PC-9 (cell line): ENCODE measurements around the gene SPHK1. TPM values are rescaled to one million over a fixed set of nuclear protein-coding genes. Genes with fewer than 3 reads are reported as not detected.

Source experiments
- BruUV-seq: library from RNA; stranded (reverse); fragments of 400-500 nt; replicated peaks from 2 replicates; lab custom pipeline; 2021; lab: Mats Ljungman, UMichigan
- CTCF ChIA-PET: fragments of 300-600 bp; sonication (Branson Sonifier 250); formaldehyde crosslinking; loops from one replicate; lab custom pipeline; 2022; ENCODE audit warnings: antibody characterized with exemption; lab: Charles Lee
- POLR2A ChIA-PET: fragments of 300-600 bp; sonication (Branson Sonifier 250); formaldehyde crosslinking; loops from one replicate; lab custom pipeline; 2022; ENCODE audit warnings: antibody characterized with exemption; ENCODE audit not compliant: unreplicated experiment; lab: Charles Lee
- DNase-seq, 2 experiments: peaks; one replicate each; pipeline versions ENCODE4 v3.0.0 to v3.0.0-alpha.2; 2015 to 2022; ENCODE audit warnings: mixed read lengths in 1 of 2
- H2AFZ ChIP-seq: fragments of 200-600 bp; sonication (generic); 2 replicates; pipeline ENCODE4 v1.8.1; 2017; ENCODE audit warnings: antibody characterized with exemption
- H3F3A ChIP-seq: fragments of 200-600 bp; sonication (generic); 2 replicates; pipeline ENCODE4 v1.8.1; 2017; ENCODE audit warnings: antibody characterized with exemption, mild to moderate bottlenecking, low read depth; ENCODE audit not compliant: insufficient read depth
- H3K27ac ChIP-seq: fragments of 200-600 bp; sonication (generic); 2 replicates; pipeline ENCODE4 v1.6.1; 2016; ENCODE audit warnings: mixed run types
- H3K27me3 ChIP-seq: fragments of 200-600 bp; sonication (generic); 2 replicates; pipeline ENCODE4 v1.6.1; 2016; ENCODE audit warnings: low read depth, mixed run types; ENCODE audit not compliant: insufficient read depth
- H3K36me3 ChIP-seq: fragments of 200-600 bp; sonication (generic); 2 replicates; pipeline ENCODE4 v1.6.1; 2016; ENCODE audit warnings: low read depth, mixed run types
- H3K4me1 ChIP-seq: fragments of 200-600 bp; sonication (generic); replicated peaks from 2 replicates; pipeline ENCODE4 v1.6.1; 2016; ENCODE audit warnings: mixed run types; ENCODE audit not compliant: insufficient read depth
- H3K4me2 ChIP-seq: fragments of 200-600 bp; sonication (generic); 2 replicates; pipeline ENCODE4 v1.6.1; 2017; ENCODE audit warnings: mixed run types
- H3K4me3 ChIP-seq: fragments of 200-600 bp; sonication (generic); 2 replicates; pipeline ENCODE4 v1.6.1; 2016; ENCODE audit warnings: mixed run types
- H3K79me2 ChIP-seq: fragments of 200-600 bp; sonication (generic); 2 replicates; pipeline ENCODE4 v1.6.1; 2017; ENCODE audit warnings: low read depth, mixed run types
- H3K9me2 ChIP-seq: fragments of 200-600 bp; sonication (generic); 2 replicates; pipeline ENCODE4 v1.8.1; 2017; ENCODE audit warnings: mild to moderate bottlenecking; ENCODE audit not compliant: insufficient read depth
- H3K9me3 ChIP-seq: fragments of 200-600 bp; sonication (generic); 2 replicates; pipeline ENCODE4 v1.8.1; 2016; ENCODE audit warnings: low read depth; ENCODE audit not compliant: insufficient read depth
- H4K20me1 ChIP-seq: fragments of 200-600 bp; sonication (generic); 2 replicates; pipeline ENCODE4 v1.8.1; 2017; ENCODE audit not compliant: insufficient read depth
- CTCF ChIP-seq: fragments of 200-600 bp; sonication (generic); conservative IDR thresholded peaks from 2 replicates; pipeline ENCODE4 v1.6.1; 2017; ENCODE audit warnings: mixed run types, antibody characterized with exemption, mild to moderate bottlenecking, moderate library complexity
- EZH2 ChIP-seq: fragments of 200-600 bp; sonication (generic); IDR thresholded peaks from 2 replicates; pipeline ENCODE4 v1.8.0; 2017; ENCODE audit warnings: antibody characterized with exemption, low read depth
- intact Hi-C: fragments of 100-400 bp; cut with micrococcal nuclease; formaldehyde crosslinking; loops from one replicate; pipeline ENCODE4 v1.10.0; 2022; ENCODE audit not compliant: unreplicated experiment
- total RNA-seq: library from RNA; stranded (reverse); gene quantifications from 2 replicates; pipeline ENCODE4 v1.2.3, GENCODE V29; 2021

Gene SPHK1
- total RNA-seq, 1 experiment from 2014 or later: 5.5 TPM

GRCh38 chr17:76432004-76432403 is 47.6 kb downstream of the SPHK1 start:
- Histone ChIP-seq H3K27me3 (no peaks in the 10 kb centered on the region), H3K36me3 (no peaks in the 10 kb centered on the region), H3K79me2 (peaks cover 29% of the 10 kb centered on the region), H4K20me1 (no peaks in the 10 kb centered on the region; the same call in 1 of the 2 replicates), H3F3A (peaks cover 3% of the 10 kb centered on the region; the same call in 1 of the 2 replicates), H3K27ac (no peak overlapping the region), H3K9me2 (no peaks in the 10 kb centered on the region), H3K4me2 (no peak overlapping the region), H3K9me3 (no peaks in the 10 kb centered on the region), H2AFZ (no peak overlapping the region), H3K4me3 (no peak overlapping the region), H3K4me1 (no peaks in the 10 kb centered on the region)
- intact Hi-C loops: no loop called here
- BruUV-seq: no TSS peak
- no peak for DNase-seq
- TF ChIP-seq EZH2 (no peak), CTCF (no peak)
- POLR2A ChIA-PET: no interaction called here
- CTCF ChIA-PET: interaction anchor here (0.5 kb wide), 1 partner anchor 103 kb away, joined by 6 read pairs; no protein-coding TSS in a partner anchor

DNA sequence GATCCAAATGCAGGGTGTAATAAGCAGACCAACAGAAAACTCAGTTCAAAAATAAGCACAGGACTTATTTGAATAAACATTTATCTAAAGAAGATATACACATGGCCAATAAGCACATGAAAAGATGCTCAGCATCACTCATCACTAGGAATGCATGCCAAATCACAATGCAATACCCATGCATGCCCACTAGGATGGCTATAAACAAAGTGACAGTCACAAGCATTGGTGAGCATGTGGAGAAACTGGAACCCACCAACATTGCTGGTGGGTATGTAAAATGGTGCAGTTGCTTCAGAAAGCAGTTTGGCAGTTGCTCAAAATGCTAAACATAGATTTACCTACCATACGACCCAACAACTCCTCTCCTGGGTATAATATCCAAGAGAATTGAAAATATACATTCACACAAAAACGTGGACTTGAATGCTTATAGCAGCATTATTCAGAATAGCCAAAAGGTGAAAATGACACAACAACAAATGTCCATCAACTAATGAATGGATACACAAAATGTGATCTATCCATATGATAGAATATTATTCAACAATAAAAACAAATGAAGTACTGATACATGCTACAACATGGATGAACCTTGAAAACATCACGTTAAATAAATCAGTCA is 48.4 kb downstream of the SPHK1 start:
- H3K9me3 ChIP-seq: no peaks in the 10 kb centered on the region
- no peaks in the 10 kb centered on the region; the same call in 1 of the 2 replicates for H4K20me1 ChIP-seq
- peaks cover 3% of the 10 kb centered on the region; the same call in 1 of the 2 replicates for H3F3A ChIP-seq
- no peak overlapping the region for H3K4me2 ChIP-seq
- no peaks in the 10 kb centered on the region for H3K9me2 ChIP-seq
- H3K4me3 ChIP-seq: no peak overlapping the region
- DNase-seq: no peak
- no TSS peak for BruUV-seq
- H2AFZ ChIP-seq: no peak overlapping the region
- H3K27ac ChIP-seq: no peak overlapping the region
- ChIA-PET CTCF (no interaction called here), POLR2A (no interaction called here)
- TF ChIP-seq EZH2 (no peak), CTCF (peak; percentile 64)
- H3K36me3 ChIP-seq: no peaks in the 10 kb centered on the region
- H3K4me1 ChIP-seq: no peaks in the 10 kb centered on the region
- peaks cover 35% of the 10 kb centered on the region for H3K79me2 ChIP-seq
- H3K27me3 ChIP-seq: no peaks in the 10 kb centered on the region
- intact Hi-C loops: no loop called here

GRCh38 chr17:76433693-76434092 is 49.3 kb downstream of the SPHK1 start:
- DNase-seq: no peak
- no peaks in the 10 kb centered on the region for H3K9me3 ChIP-seq
- no peak overlapping the region for H3K27ac ChIP-seq
- no peaks in the 10 kb centered on the region; the same call in 1 of the 2 replicates for H4K20me1 ChIP-seq
- H2AFZ ChIP-seq: no peak overlapping the region
- H3K79me2 ChIP-seq: peaks cover 42% of the 10 kb centered on the region
- no peak overlapping the region for H3K4me2 ChIP-seq
- no TSS peak for BruUV-seq
- ChIA-PET POLR2A (no interaction called here), CTCF (no interaction called here)
- no peaks in the 10 kb centered on the region for H3K36me3 ChIP-seq
- intact Hi-C loops: no loop called here
- no peaks in the 10 kb centered on the region for H3K9me2 ChIP-seq
- no peaks in the 10 kb centered on the region for H3K4me1 ChIP-seq
- H3K27me3 ChIP-seq: no peaks in the 10 kb centered on the region
- TF ChIP-seq EZH2 (no peak), CTCF (no peak)
- no peak overlapping the region for H3K4me3 ChIP-seq
- peaks cover 3% of the 10 kb centered on the region; the same call in 1 of the 2 replicates for H3F3A ChIP-seq
